Measurements from ENCODE around the gene NBDY.

The NBDY gene

DNA sequence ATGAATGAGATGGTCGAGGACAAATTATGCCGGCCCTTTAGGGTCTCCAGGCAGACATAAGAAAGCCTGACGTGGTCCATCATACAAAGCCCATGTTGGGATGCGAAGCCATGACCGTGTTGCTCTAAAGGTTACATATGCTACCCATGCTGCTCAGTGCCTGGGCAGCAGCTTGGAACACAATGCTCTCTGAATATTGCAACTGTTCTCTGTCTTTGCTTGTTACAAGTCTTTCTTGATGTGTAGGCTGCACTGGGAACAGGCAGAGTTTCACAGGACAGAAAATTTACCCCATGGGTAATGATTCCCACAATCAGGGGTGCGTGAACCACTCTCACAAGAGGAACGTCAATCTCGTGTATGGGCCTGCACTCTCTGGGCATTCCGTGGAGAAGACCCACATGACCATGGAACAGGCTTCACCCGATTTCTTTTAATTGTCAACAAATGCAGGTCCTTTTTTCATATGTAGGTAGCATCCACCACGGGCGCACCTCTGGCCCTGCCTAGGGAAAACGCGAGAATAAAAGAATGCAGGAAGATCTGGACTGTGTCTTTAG is 66.3 kb downstream of the NBDY start:
- no peak overlapping the region for H3K4me3 ChIP-seq (ENCODE audit: low read depth, low read length)
- no peak for DNase-seq (ENCODE audit: low read depth)
- TF ChIP-seq, protein P1, sequence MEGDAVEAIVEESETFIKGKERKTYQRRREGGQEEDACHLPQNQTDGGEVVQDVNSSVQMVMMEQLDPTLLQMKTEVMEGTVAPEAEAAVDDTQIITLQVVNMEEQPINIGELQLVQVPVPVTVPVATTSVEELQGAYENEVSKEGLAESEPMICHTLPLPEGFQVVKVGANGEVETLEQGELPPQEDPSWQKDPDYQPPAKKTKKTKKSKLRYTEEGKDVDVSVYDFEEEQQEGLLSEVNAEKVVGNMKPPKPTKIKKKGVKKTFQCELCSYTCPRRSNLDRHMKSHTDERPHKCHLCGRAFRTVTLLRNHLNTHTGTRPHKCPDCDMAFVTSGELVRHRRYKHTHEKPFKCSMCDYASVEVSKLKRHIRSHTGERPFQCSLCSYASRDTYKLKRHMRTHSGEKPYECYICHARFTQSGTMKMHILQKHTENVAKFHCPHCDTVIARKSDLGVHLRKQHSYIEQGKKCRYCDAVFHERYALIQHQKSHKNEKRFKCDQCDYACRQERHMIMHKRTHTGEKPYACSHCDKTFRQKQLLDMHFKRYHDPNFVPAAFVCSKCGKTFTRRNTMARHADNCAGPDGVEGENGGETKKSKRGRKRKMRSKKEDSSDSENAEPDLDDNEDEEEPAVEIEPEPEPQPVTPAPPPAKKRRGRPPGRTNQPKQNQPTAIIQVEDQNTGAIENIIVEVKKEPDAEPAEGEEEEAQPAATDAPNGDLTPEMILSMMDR (IDR thresholded peaks at IDR 0.05; ENCODE audit: insufficient read depth, low read depth, low read length, missing control alignments), result no peak

DNA sequence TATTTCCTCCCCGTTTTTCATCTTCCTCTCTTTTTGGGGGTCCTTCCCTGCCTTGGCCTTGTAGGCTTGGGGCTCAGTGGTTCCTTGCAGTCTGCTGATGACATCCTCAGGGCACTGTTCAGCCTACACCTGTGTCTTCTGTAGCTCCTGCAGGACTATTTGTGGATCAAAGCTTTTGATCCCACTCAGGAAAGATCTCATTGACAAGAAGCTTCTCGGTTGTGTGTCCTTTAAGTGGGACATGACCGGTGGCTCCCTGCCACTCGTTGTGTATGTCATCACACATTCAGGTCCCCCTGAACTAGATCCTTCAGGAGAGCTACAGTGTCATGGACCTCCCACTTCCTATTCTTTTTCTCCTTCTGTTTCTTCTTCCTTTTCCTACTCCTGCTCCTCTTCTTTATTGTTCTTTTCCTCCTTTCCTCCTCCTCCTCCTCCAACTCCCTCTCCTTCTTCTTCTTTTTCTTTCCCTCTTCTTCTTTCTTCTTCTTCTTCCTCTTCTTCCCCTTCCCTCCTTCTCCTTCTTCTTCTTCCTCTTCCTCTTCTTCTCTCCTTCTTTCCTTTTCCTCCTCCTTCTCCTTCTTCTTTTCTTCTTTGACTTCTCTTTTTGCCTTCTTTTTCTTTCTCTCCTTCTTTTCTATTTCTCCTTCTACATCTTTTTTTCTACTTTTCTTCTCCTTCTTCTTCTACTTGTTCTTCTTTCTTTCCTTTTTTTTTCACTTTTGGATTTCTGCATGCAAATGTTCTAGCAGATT is 67.8 kb downstream of the NBDY start:
- TF ChIP-seq, protein P1 (IDR thresholded peaks at IDR 0.05; ENCODE audit: insufficient read depth, low read depth, low read length, missing control alignments), result no peak
- DNase-seq (ENCODE audit: low read depth), result no peak
- no peak overlapping the region for H3K4me3 ChIP-seq (ENCODE audit: low read depth, low read length)

DNA sequence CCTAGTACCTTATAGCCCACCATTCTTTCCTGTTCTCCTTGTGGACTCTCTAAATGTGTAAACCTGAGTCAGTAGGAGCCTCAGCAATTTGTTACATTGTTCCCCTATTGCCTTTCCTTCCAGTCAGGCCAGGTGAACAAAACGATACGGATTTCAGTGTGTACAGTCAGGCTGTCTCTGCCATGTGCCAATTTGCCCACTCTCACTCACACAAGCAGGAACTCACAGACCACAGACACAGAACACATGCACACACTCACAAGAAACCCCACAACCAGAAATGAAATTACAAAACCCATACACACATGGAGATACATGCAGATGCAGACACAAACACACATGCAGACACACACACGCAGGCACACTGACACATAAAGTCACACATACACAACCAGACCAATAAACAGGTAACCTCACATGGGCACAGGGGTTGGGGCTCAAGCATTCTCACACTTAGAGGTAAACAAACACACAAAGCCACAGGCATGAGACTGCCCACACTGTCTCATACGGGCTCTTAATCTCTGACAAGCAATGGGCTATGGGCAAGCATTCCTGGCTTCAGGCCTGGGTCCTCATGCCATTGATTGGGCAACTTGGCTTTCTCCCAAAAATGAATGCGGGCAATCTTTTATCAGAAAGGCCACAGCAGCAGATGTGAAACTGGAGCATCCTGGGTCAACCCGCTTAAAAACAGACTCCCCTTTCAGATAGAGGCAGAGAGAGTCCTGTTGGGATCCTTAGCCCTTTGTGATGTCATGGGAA is 68.7 kb downstream of the NBDY start:
- TF ChIP-seq, protein P1 (IDR thresholded peaks at IDR 0.05; ENCODE audit: insufficient read depth, low read depth, low read length, missing control alignments), result no peak

DNA sequence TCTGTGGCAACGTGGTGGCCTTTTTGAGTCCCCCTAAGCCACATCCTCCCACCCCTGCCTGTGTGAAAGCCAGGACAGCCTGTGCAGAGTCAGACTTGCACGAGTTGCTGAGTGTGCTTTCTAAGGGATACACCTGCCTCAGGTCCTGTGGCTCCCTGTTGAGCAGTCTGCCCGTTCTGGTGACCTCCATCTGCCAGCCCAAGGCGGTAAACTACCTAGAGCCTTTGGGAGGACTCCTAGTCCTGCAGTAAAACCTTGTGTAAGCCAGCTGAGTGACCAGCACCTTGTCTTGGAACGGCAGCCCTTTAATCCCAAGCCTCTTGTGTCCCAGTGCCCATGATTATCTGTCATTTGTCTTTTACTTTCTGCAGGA is 69.3 kb downstream of the NBDY start:
- TF ChIP-seq, protein P1 (IDR thresholded peaks at IDR 0.05; ENCODE audit: insufficient read depth, low read depth, low read length, missing control alignments), result no peak
- DNase-seq (ENCODE audit: low read depth), result no peak
- no peak overlapping the region for H3K4me3 ChIP-seq (ENCODE audit: low read depth, low read length)

More for the DNA sequence above, 68.7 kb downstream of the NBDY start:
- H3K4me3 ChIP-seq (ENCODE audit: low read depth, low read length), result no peak overlapping the region
- no peak for DNase-seq (ENCODE audit: low read depth)

DNA sequence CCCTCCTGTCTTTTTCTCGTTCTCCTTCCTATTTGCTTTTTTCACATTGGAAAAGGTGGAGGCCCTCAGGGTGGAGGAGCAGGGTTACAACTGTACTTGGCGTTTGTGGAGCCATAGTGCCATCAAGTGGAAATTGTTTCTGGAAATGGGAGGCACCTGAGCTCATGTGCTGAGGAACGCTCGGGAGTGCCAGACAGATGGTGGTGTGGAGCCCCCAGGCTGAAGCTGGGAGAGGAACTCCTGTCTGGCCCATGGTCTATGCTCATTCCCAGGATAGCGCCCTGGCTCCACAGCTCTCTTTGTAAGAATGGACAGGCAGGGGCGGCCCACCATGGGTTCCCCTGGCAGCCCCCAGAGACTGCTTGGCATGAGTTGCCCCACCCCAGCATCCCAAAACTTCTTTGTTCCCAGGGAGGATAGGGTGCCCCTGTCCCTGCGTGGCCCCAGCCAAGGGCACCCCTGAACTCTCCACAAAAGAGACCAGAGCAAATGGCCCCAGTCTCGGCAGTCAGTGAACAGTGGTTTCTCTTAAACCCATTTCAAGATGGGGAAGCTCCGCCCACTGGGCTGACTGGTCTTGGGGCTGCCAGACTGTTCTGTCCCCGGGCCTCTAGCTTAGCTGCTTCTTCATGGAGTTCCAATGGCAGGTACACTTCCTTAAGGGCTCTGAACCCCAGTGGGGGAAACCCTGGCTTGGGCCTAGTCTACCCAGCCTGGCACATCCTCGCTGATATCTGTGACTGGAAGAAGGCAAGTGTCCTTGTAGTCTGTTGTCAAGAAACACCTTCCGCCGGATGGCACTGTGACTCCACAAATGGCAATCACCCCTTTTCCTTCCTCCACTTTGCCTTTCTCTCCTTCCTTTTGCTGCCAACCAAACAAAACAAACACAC is 70.1 kb downstream of the NBDY start:
- TF ChIP-seq, protein P1 (IDR thresholded peaks at IDR 0.05; ENCODE audit: insufficient read depth, low read depth, low read length, missing control alignments), result no peak
- DNase-seq (ENCODE audit: low read depth), result no peak
- no peak overlapping the region for H3K4me3 ChIP-seq (ENCODE audit: low read depth, low read length)

DNA sequence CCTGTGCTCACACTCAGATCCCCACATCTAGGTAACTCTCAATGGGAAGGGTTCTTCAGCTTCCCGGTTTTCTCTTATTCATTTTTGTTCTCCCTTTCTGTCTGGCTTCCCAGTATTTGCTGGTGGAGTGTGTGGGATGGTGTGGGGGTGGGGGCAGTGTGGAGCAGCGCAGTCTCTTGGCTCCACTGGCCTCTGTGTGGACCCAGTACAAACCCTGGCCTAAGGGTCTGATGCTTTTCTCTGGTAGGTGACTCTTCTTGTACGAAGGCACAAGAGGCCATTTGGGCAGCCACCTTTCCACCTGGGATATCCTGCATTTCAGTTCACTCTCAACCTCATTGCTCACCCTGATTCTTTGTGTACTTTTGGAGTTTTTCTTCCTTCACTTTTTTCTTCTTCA is 71.3 kb downstream of the NBDY start:
- H3K4me3 ChIP-seq (ENCODE audit: low read depth, low read length), result no peak overlapping the region
- TF ChIP-seq, protein P1 (IDR thresholded peaks at IDR 0.05; ENCODE audit: insufficient read depth, low read depth, low read length, missing control alignments), result no peak
- DNase-seq (ENCODE audit: low read depth), result no peak

All from GM12865 (cell line).